NCI-H1436 (cell line): ENCODE measurements around the gene OLFML2B.

Experiments used
- DNase-seq: peaks from one replicate; lab custom pipeline; 2025; lab: John Stamatoyannopoulos, UW

Gene OLFML2B

DNA sequence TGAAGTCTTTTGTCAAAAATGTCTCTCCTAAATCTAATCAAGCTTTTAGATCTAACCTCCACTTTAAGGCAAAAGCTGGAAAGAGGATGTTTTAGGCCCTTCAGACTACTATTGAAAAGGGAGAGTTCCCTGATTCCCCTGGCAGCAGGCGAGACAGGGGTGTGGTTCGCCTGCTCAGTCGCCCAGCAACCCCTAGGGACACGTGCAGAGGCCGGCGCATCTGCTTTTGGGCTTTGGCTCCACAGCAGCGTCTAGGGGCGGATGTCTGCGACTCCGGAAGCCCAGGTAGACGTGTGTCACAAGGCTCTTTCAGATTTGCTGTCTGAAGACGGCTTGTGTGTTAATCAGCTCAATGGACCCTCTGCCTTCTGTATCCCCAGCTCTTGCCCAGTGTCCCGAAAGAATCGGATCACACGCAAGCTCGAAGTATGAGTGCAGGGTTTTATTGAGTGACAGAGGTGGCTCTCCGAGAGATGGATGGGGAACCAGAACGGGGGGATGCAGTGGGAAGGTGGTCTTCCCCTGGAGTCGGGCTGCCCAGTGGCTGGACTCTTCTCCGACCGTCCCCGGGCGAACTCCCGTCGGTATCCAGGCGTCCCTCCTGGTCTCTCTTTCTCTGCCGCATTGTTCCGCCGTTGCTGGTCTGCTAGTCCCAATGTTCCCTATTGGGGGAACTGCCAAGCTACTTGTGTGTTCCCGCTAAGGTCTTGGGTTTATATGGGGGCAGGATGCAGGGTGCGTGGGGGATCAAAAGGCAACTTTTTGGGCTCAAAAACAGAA lies 45.5 kb downstream of the OLFML2B start:
- no peak for DNase-seq

DNA sequence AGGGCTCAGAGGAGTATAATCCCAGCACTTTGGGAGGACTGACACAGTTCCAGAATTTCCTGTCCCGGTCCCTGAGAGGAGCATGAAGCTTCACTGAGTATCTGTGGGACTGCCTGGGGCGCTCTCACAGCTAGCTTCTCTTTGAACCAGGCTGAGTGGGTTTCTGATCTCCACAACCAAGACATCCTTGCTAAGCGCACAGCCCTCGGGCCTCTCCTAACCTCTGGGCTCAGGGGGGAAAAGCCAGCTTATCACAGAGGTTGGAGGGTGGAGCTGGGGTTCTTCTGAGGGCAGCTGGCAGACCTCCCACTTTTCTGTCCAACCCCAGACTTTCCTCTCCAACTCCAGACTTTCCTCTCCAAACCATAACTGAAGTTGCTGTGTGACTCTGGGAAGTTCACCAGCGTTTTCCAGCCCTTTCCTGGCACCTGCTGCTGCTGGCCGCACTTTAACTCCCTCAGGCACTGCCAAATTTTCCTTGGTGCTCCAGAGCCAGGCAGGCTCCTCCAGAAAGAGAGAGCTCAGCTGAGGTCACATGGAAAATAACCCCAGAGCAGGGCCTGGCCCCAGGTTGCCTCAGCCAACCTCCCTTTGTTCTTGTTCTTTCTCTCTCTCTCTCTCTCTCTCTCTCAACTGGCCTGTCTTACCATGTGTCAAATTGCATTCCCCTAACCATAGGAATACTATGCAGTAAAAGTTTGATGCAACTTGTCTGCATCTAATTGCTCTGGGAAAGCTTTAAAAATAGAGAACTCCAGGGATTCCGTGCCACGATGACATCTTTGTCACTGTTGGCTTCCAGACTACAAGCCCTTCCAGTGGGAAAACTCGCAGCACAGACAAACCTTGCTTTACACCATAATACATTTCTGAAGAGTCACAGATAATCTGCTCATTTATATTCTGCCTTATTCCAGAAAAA lies 49.5 kb downstream of the OLFML2B start:
- DNase-seq: no peak

DNA sequence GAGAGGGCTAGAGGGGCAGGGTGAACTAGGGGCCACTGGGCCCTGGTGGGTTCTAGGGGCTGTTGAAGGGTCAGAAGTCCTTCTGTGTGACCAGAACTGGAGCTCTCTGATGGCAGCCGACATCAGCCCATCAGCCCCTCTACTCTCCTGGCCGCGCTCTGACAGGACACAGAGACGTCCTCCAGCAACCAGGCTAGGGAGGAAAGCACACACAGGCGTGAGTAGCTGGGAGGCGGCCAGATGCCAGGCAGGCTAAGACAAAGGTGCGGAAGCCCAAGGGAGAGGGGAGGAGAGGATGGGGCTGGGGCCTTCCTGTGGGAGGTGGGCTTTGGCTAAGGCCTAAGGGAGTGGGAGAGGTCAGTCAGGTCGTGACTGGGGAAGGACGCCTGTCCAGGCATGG lies 50.8 kb downstream of the OLFML2B start:
- DNase-seq: no peak

DNA sequence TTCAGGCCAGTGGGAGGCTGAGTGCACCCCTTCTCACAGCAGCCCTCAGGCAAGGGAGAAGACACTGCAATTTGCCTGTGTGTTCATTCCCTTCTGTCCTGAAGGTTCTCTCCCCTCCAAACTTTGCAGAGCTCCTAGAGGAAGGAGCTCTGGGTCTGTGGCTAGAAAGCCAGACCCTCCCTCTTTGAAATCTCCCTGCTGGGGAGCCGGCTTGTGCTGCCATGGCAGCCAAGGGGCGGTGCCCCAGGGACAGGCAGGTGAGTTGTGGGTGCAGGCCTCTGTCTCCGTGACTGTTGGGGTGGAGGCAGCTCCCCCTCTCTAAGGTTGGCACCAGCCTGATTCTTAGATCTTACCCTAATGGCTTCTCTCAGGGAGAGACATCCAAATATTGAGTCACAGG lies 53.0 kb downstream of the OLFML2B start:
- no peak for DNase-seq

DNA sequence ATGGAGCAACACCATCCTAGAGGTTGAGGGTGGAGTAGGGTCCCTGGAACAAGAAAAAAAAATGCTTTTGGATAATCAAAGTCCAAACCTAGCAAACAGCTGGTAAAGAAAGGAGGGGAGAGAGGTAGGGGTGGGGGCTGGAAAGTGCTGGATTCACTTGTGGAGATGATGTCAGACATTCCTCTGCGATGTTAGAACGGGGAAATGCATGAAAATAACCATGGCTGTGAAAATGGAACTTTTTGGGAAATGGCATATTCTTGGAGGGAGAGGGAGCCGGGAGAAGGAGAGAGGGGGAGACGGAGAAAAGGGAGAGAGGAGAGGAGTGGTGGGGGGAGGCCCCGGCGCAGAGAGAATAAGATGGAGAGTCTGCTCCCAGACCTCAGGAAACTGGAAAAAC lies 53.6 kb downstream of the OLFML2B start:
- no peak for DNase-seq

DNA sequence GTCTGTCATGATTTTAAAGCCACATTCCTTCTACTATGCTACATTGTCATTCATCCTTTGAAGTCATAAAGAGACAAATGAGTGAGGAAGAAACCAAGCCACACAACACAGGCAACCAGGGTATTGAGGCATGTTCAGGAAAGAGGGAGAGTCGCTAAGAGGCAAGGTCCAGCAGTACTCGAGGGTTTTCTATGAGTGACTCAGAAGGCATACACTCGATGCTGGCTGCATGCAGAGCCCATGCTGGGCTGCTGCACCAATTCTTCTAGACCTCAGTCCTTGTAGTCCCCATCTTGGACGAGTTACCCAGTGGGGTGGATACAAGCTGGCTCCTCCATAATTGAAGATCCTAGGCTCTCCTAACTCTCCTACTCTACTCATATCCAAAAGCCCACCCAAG lies 57.6 kb downstream of the OLFML2B start:
- DNase-seq: no peak

DNA sequence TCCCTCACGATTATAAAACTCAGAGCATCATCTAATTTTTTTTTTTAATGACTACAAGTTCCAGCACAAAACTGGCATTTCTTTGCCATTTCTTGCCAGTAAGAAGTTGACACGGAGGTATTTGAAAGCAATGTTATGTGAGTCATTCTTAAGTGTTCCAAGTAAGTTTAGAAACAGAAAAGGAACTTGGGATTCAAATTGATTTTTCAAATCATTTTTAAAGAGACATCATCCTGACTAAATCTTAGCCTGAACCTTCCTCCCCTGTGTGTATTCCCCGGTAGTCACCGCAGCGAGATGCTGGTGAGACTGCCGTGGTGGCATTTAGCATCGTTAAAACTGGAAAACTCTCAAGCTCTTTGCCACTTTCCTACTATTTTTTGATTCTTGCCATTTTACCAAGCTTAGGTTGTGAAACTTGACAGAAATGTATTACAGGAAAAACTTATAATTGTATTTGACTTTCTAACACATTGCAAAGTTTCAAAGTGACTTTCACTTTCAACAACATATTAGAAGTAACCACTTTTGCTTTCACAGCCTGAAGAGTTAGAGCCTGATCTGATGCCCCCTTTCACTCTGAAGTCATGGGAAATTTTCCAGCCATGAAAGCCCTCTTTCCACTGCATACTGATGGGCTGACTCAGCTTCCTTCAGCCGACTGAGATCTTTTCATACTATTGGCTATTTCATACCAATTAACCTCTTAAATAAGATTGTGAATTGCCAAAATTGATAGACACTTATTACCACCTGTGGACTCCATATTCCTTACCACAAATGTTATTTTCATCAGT lies 61.4 kb downstream of the OLFML2B start:
- DNase-seq: no peak

DNA sequence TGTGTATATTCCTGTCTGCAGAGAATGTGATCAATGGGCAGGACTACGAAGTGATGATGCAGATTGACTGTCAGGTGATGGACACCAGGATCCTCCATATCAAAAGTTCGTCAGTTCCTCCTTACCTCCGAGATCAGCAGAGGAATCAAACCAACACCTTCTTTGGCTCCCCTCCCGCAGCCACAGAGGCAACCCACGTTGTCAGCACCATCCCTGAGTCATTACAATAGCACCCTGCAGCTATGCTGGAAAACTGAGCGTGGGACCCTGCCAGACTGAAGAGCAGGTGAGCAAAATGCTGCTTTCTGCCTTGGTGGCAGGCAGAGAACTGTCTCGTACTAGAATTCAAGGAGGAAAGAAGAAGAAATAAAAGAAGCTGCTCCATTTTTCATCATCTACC lies 65.2 kb downstream of the OLFML2B start:
- no peak for DNase-seq

DNA sequence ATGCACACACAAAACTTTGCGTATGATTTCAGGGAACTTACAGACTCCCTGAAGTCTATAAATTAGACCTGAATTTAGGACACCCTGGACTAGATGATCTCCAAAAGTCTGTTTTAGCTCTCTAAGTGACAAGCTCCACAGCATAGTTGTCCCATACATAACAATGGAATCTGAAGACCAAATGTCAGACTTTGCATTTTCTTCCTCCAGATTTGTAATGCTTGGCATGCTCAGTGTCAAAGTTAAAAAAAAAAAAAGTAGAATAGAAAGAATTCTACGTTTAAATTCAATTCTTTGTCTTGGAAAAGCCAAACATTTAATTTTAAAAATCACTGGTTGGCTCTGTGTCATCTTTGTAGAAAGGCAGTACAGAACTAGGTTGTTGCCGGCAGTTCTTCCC lies 66.7 kb downstream of the OLFML2B start:
- no peak for DNase-seq

DNA sequence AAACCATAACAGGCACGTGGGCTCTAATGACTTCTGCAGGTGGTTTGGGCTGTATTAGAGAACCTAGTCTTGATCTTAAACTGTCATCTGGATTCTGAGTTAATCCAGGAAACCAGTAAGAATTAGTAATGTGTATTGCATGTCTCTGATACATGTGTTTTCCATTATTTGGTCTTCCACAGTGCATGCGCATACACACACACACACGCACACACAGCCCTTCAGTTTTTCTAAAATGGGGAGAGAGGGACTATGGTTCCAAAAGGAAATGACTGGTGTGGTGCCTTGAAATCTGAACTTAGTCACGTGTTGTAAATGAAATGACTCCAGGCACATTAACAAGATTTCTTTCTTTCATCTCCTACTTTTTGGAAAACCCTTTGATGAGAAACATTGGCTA lies 67.6 kb downstream of the OLFML2B start:
- no peak for DNase-seq

DNA sequence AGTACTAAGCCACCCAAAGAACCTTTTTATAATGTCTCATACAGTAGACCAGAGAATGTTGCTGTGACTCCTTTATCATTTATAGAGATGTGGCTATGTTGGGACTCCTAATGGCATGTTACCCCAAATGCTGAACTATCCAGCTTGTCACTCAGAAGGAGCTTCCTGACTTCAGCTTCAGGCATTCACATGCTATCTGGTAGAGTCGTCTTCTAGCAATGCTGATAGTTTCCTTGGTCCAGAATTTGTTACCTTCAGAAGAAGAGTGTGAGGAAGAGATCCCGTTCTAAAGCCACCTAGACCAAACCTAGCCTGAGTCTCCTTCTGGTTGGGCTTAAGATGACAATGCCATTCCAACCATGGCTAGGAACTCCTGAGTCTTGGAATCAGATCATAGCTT lies 68.1 kb downstream of the OLFML2B start:
- DNase-seq: no peak

DNA sequence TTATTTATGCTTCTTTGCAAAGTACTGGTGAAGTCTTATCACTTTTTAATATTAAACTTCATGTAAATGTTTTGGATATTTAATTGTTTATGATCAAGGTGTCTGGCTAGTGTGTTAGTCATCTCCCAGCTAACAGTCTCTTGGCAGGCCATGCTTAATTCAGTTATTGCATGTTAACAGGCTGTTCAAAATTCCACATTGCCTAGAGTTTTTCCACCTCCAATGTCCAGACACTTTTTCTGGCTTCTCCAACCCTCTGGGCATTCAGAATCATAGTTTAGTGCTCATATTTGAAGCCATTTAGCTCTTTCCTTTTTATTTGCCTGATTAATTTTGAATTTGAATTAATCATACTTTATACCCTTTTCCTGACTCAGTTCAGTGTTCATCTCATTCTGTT lies 69.2 kb downstream of the OLFML2B start:
- DNase-seq: no peak

DNA sequence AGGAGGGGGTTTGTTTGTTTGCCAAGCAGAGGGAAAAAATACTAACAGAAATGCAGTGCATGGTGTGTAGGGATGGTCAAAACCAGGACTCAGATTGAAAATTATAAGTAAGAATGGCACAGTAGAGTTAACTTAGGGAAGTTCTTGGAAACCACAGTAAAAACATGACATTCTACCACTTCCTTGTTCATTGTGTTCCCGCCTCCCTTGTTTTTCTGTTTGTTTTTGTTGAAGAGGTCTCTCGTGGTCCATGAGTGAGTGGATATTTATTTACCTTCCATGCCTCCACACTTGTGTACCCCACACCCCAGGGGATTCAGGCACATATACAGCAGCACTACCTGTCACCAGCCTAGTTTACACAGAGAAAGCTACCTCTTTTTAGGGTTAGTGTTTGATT lies 69.6 kb downstream of the OLFML2B start:
- no peak for DNase-seq

DNA sequence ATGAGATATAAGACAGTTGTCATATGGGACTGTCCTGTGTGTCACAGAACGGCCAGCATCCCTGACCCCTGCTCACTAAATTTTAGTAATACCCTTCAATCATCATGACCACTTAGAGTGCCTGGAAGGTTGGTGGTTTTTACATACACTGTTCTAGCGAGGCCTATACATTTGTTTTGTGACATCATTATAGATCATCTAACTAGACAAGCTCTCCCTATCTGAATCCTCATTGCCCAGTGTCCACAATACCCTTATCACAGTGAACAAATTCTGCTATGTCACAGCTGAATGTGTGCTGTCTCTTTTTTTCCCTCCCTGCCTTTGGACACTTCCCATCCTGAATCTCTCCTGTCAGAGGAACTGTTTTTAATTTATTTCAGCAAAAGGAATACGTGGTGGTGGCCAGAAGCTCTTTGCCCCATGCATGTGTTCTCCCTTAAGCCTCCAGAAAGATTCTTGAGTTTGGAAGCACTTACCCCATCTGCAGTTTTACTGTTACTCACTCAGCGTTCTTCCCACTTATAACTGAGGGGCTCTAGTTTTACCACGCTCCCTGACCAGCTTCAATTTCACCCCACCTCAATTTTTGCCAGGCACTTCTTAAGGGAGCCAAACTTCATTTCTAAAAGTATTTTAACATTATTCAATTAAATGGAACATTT lies 70.3 kb downstream of the OLFML2B start:
- no peak for DNase-seq

DNA sequence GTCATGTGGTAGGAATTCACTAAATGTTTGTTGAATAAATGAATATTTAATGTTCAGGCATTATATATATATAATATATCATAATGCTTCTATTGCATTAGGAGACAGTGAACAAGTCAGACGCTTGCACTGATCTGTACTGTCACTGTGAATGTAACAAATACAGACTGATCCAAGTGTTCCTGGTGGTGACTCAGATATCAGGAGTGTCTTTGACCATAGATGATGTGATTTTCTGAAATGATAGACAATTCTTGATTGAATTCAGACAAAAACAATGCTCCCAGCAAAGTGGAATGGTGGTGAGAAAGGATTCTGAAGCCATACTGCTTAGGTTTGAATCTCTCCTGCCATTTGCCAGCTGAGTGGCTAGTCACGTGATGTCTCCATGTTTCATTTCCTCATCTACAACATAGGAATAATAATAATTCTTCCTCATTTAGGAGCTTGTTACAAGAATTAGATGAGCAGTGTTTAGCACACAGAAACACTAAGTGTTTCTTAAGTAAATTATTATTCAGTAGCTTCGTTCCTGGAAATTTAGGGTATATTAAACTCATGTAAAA lies 71.0 kb downstream of the OLFML2B start:
- no peak for DNase-seq

DNA sequence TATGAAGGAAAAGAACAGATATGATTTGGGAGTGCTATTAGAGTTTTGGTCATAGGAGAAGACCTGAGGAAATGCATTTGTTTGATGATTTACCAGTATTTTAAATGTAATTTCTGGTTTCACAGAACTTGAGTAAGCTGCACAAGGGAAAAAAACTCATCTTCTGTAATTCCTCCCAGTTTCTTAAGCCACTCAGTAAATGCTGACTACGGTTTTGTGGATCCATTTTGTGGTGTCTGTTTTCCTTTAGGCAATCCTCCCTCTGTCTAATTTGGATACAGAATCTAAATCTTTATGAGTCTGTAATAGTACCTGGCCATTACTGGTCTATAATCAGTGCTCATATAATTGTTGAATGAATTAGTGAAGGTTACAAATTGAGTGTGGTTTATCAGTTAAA lies 72.0 kb downstream of the OLFML2B start:
- no peak for DNase-seq

DNA sequence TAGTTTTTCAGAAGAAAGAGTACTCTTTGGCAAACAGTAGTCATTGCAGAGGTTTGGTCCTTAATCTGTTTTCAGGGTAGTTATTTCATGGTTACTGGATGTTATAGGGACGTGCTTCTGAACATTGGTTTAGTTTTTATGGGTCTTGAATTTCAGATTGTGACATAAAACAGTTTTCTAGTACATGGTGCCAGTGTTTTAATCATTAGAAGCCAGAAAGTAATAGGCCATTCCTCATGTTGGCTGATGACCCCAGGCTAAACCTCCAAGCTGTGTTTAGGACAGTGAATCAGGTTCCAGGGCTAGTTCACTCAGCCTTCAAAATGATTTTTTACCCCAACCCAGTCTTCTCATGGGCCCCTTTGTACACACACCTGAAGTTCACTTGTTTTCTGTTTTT lies 73.3 kb downstream of the OLFML2B start:
- DNase-seq: no peak

DNA sequence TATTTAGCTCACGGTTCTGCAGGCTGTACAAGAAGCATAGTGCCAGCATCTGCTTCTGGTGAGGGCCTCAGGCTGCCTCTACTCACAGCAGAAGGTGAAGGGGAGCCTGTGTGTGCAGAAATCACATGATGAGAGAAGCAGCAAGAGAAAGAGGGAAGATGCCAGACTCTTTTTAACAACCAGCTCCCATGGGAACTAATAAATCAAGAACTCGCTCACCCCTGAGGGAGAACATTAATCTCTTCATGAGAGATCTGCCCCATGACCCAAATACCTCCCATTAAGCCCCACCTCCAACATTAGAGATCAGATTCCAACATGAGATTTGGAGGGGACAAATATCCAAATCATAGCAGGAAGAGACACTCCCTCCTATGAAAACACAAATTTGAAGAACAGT lies 74.1 kb downstream of the OLFML2B start:
- DNase-seq: no peak

DNA sequence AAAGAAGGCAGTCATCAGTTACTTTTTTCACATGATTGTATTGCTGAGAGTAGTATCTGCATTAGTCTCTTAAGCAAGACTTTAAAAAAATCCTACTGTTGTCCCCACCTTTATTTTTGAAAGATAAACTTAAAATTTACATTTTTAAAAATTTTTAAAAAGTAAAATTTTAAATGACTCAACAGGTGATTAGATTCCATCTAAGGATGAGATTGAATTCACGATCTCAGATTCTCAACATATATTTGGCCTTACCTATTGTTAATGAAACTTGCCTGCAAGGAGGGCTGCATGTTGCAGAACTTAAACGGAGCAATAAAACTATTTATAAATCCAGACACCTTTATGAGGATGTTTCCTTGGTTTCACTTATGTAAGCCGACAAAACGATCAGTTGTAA lies 75.2 kb downstream of the OLFML2B start:
- DNase-seq: no peak

DNA sequence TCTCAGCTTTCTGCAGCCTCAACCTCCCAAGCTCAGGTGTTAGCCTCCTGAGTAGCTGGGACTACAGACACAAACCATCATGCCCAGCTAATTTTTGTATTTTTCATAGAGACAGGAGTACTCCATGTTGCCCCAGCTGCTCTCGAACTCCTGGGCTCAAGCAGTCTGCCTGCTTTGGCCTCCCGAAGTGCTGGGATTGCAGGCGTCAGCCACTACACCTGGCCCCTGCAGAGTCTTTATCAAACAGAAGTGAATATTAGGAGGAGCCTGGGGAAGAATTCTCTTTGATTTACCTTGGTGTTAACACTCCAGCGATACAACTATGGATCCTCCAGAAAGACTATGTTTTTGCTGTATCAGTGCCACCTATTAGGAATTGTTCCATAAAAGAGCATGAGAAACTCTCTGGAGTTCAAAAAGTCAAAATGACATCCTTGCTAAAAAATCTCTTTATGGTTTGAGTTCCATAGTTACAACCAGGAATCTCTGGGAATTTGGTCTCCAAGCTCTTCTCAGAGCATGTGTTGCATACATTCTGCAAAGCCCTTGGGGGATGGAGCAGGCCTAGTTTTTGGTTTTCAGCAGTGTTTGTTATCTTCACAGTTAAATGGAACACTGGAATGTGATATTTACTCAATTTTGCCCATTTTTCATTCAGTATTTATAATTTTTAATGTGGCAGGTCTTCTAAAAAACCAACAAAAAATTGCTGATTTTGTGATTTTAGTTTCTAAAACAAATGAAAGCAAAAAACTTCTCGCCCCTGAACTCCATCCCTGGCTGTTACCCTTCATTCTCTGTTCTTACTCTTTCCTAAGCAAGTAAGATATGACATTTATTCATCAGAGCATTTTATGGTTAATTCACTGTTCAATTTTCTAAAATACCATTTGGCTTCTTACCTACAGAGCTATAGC lies 77.3 kb downstream of the OLFML2B start:
- no peak for DNase-seq
